GM12873 (cell line): Measurements from ENCODE around the gene PODXL2.

Experiments
- CTCF ChIP-seq: IDR thresholded peaks from 2 replicates; pipeline ENCODE4 v1.5.1; 2012; ENCODE audit warnings: low read depth, mild to moderate bottlenecking, moderate library complexity, low read length, control low read depth; ENCODE audit not compliant: insufficient read depth; ENCODE audit errors: missing control alignments

The PODXL2 gene

GRCh38 chr3:127663151-127663550 lies 34.2 kb downstream of the PODXL2 start:
- no peak for TF ChIP-seq CTCF

GRCh38 chr3:127665165-127665564 lies 36.2 kb downstream of the PODXL2 start:
- no peak for TF ChIP-seq CTCF

- TF ChIP-seq CTCF = no peak
These were observed 36.6 kb downstream of the PODXL2 start for GRCh38 chr3:127665586-127665985.

- TF ChIP-seq CTCF = no peak
These were observed 37.7 kb downstream of the PODXL2 start for GRCh38 chr3:127666676-127667075.

- TF ChIP-seq CTCF = no peak
These were observed 38.2 kb downstream of the PODXL2 start for GRCh38 chr3:127667119-127667681.

- no peak for TF ChIP-seq CTCF
These were observed 39.9 kb downstream of the PODXL2 start for GRCh38 chr3:127668906-127669305.

- TF ChIP-seq CTCF = no peak
These were observed 40.7 kb downstream of the PODXL2 start for GRCh38 chr3:127669541-127670228.
